Measurements from ENCODE around the gene DUSP2.

DUSP2 gene

DNA sequence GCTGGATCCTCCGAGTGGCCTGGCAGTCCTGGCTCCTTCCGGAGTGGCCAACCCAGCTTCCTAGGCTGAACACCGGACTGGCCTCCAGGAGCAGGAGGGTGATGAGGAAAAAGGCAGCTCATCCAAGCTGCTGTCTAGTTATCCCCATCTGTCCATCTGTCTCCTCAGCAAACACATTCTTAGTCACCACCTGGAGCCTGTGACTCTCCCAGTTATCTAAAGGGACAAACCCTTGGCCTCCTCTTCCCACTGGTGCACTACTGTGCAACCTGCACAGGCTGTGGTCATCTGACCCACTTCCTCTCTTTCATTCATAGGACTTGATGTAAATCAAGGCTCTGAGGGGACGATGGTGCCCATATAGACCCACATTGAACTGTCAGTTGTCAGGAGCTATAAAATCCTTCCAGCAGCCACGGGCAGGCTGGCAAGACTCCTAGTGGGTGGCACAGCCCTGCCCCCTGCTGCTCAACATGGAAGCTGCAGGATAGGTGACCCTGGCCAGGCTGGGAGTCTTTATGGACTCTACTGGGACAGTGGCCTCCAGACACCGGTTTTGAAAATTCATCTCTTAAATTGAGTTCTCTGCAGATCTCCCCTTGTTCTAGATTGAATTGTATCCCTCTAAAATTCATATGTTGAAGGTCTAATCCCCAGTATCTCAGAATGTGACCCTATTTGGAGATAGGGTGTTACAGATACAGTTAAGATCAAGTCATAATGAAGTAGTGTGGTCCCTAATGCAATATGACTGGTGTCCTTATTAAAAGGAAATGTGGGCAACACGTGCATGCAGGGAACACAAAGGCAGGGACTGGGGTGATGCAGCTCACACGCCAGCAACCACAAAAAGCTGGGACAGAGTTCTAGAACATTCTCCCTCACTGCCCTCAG lies 29.3 kb upstream of the DUSP2 start:
- no peak overlapping the region for H3K4me3 ChIP-seq (replicated peaks; ENCODE audit: low read depth, low read length)
- no peak for DNase-seq (ENCODE audit: extremely low read depth, low read depth)
- TF ChIP-seq, protein P1, sequence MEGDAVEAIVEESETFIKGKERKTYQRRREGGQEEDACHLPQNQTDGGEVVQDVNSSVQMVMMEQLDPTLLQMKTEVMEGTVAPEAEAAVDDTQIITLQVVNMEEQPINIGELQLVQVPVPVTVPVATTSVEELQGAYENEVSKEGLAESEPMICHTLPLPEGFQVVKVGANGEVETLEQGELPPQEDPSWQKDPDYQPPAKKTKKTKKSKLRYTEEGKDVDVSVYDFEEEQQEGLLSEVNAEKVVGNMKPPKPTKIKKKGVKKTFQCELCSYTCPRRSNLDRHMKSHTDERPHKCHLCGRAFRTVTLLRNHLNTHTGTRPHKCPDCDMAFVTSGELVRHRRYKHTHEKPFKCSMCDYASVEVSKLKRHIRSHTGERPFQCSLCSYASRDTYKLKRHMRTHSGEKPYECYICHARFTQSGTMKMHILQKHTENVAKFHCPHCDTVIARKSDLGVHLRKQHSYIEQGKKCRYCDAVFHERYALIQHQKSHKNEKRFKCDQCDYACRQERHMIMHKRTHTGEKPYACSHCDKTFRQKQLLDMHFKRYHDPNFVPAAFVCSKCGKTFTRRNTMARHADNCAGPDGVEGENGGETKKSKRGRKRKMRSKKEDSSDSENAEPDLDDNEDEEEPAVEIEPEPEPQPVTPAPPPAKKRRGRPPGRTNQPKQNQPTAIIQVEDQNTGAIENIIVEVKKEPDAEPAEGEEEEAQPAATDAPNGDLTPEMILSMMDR (IDR thresholded peaks at IDR 0.05; ENCODE audit: low read depth, low read length, missing control alignments): peak; percentile 95

DNA sequence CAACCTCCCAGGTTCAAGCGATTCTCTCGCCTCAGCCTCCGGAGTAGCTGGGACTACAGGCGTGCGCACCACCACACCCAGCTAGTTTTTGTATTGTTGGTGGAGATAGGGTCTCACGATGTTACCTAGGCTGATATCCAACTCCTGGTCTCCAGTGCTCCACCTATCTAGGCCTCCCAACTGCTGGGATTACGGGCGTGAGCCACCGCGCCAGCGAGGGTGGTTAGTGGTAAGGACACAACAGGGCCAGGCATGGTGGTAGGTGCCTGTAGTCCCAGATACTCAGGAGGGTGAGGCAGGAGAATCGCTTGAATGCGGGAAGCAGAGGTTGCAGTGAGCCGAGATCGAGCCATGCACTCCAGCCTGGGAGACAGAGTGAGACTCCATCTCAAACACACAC lies 26.6 kb upstream of the DUSP2 start:
- H3K4me3 ChIP-seq (replicated peaks; ENCODE audit: low read depth, low read length): no peak overlapping the region
- TF ChIP-seq, protein P1 (IDR thresholded peaks at IDR 0.05; ENCODE audit: low read depth, low read length, missing control alignments): no peak
- no peak for DNase-seq (ENCODE audit: extremely low read depth, low read depth)

DNA sequence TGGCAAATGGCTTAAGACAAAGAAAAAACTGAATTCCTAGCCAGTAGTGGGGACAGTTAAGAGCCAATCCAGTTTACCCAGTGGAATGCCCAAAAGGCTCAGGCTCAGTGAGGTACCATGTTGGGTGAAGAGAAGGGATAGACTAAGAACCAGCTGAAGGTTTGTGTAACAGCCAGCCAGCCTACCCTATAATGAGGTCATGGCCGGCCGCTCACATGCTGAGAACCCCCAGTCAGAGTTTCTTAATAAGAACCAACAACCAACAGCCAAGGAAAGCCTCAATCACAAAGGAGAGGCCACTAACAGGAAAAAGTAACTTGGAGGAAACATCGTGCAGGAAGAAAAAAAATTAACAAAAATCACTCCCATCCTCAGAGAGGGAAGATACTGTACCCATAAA lies 25.4 kb upstream of the DUSP2 start:
- no peak overlapping the region for H3K4me3 ChIP-seq (replicated peaks; ENCODE audit: low read depth, low read length)
- no peak for DNase-seq (ENCODE audit: extremely low read depth, low read depth)
- TF ChIP-seq, protein P1 (IDR thresholded peaks at IDR 0.05; ENCODE audit: low read depth, low read length, missing control alignments): no peak

DNA sequence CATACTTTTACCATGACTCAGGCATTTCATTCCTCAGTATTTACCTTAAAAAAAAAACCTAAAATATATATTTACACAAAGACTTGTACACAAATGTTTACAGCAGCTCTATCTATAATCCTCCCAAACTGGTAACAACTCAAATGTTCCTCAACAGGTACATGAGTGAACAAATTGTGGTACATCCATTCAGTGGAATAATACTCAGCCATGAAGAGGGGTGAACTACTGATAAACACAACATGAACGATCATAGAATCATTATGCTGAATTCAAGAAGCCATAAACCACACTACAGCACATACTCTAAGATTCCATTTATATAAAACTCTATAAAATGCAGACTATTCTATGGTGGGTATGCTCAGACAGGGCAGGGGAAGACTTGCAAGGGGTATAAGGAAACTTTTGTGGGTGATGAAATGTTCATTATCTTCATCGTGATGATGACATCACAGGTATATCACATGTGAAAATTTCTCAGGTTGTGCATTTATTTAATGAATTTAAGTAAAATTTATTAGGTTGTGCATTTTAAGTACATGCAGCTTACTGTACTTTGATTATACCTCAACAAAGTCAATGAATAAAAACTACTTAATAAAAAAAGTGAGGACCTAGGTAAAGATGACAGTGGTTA lies 24.7 kb upstream of the DUSP2 start:
- TF ChIP-seq, protein P1 (IDR thresholded peaks at IDR 0.05; ENCODE audit: low read depth, low read length, missing control alignments): no peak
- H3K4me3 ChIP-seq (replicated peaks; ENCODE audit: low read depth, low read length): no peak overlapping the region
- DNase-seq (ENCODE audit: extremely low read depth, low read depth): no peak

DNA sequence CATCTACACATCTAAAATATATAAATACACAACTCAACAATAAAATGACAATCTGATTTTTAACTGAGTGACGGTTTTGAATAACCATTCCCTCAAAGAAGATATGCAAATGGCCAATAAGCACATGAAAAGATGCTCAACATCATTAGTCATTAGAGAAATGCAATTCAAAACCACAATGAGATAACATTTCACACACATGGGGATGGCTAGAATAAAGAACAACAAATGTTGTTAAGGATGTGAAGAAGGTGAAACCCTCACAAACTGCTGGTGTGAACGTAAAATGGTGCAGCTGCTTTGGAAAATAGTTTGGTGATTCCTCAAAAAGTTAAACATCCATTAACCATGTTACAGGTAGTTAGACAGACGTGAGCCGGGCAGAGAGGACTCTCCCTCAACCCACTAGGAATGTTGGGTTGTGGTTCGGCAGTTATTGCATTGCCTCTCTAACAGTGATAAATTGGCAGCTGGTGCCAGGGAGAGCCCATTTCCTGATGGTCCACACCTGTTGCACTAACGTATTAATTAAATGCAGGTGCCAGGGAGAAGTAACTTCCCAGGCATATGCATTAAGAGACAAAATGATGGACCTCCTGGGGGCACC lies 22.3 kb upstream of the DUSP2 start:
- TF ChIP-seq, protein P1 (IDR thresholded peaks at IDR 0.05; ENCODE audit: low read depth, low read length, missing control alignments): no peak
- no peak overlapping the region for H3K4me3 ChIP-seq (replicated peaks; ENCODE audit: low read depth, low read length)
- no peak for DNase-seq (ENCODE audit: extremely low read depth, low read depth)

DNA sequence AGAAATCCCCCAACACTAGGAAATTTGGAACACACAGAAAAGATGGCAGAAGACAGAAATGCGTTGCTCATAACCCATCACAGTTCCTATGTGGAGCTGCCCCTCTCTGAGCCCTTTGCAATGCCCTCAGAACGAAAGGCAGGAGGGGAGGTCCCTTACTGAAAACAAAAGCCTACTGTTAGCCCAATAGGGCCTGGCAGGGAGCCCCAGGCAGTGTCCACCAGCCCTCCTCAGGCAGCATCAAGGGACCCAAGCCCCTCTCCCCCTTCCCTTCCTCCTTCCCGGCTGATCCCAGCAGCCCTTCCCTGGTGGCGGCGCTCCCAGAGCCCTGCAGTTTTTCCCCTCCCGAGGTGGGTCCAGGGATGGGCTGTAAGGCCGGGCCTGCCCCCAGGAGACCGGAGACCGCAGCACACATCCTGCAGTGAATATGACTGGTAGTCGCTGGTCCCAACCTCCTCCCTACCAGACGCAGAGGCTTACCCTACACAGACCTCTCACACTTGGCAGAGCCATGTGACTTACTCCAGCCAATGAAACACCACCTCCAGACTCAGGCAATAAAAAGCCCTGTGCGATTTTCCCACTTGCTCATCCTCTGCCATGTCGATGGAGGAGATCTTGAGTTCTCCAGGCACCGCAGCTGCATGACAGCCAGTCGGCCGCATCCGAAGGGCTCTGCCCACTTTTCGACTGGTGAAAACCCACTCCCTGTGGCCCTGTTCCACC lies 19.4 kb upstream of the DUSP2 start:
- H3K4me3 ChIP-seq (replicated peaks; ENCODE audit: low read depth, low read length): no peak overlapping the region
- no peak for DNase-seq (ENCODE audit: extremely low read depth, low read depth)
- TF ChIP-seq, protein P1 (IDR thresholded peaks at IDR 0.05; ENCODE audit: low read depth, low read length, missing control alignments): no peak

Measured in HFF-Myc (cell line).